Embryonic facial prominence (tissue), 1 donor: ENCODE data around the gene UBXN4.
"Not testable (repeated sequence)": the region's sequence is repeated elsewhere in the genome, so short reads cannot be mapped to it uniquely, and the experiment has no call there.

Experiments
- DNase-seq: peaks from one replicate; pipeline ENCODE4 v3.0.0-alpha.2; 2016; ENCODE audit errors: extremely low spot score

Gene UBXN4, protein sequence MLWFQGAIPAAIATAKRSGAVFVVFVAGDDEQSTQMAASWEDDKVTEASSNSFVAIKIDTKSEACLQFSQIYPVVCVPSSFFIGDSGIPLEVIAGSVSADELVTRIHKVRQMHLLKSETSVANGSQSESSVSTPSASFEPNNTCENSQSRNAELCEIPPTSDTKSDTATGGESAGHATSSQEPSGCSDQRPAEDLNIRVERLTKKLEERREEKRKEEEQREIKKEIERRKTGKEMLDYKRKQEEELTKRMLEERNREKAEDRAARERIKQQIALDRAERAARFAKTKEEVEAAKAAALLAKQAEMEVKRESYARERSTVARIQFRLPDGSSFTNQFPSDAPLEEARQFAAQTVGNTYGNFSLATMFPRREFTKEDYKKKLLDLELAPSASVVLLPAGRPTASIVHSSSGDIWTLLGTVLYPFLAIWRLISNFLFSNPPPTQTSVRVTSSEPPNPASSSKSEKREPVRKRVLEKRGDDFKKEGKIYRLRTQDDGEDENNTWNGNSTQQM

DNA sequence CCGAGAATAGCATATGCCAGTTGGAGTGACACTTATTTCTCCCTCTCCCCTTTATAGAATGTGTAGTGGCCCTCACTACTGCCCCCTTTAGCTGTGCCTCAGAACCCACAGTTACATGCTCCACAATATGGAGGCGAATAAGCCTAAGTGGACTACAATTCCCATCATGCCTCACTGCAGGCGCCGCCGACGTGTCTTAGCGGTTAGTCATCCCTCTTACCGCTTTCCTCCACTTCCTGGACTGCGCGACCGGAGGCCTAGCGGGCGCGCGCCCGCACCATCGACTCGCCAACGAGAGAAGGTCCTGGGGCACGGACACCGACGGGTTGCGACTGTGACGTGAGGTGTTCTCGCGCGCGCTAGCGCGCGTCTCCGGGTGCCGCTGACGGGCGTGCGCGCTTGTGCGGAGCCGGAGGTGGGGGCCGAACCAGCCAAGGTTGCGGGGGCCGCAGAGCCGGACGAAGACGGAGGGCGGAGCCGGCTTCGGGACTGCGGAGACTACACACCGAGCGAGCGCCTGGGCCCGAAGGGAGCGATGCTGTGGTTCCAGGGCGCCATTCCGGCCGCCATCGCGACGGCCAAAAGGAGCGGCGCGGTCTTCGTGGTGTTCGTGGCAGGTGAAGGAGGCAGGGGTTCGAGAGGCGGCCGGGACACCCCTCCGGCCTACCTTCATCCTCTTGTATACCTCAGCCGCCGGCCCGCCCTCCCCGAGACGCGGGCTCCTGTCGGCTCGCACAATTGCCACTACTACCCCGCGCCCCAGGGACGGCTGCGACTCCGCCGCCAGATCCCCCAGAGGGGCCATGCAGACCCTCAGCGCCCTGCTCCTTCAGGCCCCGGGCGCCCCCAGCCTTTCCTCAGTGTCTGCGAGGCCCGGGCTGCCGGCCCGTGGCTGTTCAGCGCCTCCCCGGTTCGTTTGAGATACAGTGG is at the start of gene UBXN4:
Gene UBXN4 (plus strand): TSS at position 461 of the 930 bp plus-strand sequence. CDS start 75 bp downstream, at position 536.
- DNase-seq: peak; percentile 97

DNA sequence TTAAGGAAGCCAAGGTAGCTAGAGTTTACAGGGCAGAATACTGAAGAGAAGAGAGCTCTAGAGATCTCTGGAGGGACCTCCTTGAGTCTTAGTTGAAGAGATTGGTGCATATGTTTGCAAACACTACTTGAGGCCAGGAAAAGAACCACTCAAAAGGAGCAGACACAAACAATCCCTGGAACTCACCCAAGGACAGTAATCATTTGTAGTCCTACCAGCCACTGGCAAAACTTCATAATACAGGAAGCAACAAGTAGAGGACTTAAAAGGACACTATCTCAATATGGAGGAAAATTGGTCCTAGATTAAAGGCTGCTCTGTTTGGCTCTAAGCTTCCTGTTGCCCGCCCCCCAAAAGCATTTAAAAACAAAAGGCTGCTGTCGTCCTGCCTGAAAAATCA is 46.9 kb upstream of the UBXN4 start:
- no peak for DNase-seq

DNA sequence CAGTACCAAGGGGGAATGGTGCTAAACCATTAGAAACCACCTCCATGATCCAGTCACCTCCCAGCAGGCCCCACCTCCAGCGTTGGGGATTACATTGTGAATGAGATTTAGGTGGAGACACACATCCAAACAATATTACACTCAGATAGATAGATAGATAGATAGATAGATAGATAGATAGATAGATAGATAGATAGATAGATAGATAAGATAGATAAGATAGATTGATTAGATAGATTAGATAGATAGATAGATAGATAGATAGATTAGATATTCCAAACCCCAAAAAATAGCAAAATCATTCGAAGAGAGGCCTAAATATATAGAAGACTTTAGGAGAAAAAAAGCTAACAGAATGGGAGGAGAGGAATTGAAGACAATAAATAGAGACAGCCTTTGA is 42.8 kb upstream of the UBXN4 start:
- no peak for DNase-seq

DNA sequence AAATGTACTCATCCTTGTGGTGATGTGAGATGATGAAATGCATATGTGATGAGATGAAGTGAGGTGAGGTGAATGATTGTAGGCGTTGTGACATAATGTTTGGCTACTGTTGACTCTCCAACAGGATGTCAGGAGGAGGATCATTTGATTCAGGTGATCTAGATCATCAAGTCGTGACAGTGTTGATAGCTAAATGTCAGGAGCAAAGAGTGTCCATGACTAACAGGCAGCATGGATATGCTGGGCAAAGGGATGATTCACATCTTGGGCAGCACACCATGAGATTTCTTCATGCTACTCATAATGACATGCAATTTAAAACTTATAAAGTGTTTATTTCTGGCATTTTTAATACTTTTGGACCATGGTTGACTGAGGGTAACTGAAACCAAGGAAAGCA is 40.2 kb upstream of the UBXN4 start:
- no peak for DNase-seq

DNA sequence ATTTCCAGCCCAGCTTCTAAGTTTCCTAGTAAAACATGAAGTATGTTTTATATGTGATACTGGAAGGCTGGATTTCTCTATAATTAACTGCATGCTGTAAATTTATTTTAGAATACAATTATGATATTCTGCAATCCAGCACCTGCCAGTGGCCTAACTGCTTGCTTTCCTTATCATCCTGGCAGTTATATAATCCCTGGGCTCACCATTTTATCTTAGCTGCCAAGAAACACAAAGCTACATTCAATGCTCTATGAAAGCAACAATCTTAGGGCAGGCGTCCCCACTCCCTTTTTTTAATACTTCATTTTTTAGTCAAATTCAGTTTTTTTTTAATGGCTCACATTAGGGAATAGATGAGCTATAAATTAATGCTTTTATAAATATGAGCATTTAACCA is 38.4 kb upstream of the UBXN4 start:
- DNase-seq: no peak

DNA sequence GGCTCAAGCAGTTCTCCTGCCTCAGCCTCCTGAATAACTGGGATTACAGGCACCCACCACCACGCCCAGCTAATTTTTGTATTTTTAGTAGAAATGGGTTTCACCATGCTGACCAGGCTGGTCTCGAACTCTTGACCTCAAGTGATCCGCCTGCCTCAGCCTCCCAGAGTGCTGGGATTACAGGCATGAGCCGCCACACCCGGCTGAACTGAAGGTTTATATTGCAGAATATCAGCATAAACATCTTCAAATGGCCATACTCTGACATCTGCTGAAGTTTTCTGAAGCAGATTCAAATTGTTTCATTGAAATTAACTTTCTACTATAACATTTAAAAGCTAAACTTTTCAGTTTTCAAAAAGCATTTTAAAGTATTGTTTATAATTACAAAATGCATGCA is 37.6 kb upstream of the UBXN4 start:
- DNase-seq: not testable (repeated sequence)

DNA sequence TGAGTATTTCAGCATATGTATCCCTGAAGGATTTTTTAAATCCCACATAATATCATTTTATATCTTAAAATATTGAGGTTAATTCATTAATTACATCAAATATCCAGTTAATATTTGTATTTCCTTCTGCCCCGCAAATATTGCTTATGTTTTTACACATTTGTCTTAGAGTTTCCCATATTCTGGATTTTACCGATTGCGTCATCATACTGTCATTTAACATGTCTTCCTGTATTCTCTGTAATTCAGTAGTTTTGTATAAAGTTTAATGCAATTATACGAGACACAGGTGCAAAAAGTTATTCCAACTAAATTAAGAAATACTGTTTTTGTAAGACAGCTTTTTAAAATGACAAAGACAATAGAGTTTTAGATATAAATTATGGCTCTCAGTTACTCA is 33.5 kb upstream of the UBXN4 start:
- no peak for DNase-seq

DNA sequence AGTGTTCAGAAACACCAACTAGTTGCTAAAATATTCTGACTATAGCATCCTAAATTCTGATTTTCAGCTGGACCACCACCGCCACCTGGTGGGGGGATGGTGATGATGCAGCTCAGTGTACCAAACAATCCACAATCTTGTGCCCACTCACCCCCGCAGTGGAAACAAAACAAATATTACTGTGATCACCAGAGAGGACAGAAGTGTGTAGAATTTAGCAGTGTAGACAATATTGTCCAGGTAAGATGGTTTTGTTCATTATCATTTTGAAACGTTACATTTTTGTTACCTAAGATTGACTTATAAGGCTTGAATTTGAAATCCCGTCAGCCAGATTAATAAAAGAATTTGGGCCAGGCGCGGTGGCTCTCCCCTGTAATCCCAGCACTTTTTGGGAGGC is 31.7 kb upstream of the UBXN4 start:
- no peak for DNase-seq

DNA sequence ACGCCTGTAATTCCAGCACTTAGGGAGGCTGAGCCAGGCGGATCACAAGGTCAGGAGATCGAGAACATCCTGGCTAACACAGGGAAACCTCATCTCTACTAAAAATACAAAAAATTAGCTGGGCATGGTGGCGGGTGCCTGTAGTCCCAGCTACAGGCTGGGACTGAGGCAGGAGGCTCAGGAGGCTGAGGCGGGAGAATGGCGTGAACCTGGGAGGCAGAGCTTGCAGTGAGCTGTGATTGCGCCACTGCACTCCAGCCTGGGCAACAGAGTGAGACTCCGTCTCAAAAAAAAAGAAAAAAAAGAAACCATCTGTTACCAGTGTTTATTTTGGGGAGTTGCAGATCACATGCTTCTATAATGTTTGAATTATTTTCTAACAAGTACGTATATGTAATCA is 26.6 kb upstream of the UBXN4 start:
- not testable (repeated sequence) for DNase-seq

DNA sequence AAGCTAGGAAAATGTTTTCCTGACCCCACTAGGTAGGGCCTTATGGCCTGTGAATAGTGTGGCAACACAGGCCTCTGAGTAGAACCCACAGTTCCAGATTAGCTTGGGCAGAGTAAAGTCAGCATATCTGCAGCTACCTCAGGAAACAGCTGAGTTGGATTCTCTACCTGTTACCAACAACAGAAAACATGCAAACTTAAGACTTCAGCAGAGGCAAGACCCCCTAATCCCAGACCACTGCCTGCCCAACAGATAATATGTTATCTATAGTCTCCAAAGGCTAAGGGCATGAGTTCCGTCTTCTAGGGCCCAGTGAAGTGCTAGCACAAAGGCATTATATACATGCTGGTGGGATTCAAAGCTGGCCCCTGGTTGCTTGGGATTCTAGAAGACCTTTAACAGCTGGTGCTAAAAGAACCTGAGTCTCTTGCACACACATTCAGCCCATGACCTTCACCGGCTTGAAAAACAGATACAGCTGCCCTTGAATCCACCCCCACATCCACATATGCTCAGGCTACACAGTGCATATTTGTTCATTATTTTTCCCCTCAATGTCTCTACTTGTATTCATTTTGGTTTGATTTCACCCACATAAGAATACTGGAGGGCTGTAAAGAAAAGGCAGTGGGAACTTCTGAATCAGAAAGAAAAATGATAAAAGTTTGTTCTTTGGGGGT is 13.5 kb upstream of the UBXN4 start:
- no peak for DNase-seq

DNA sequence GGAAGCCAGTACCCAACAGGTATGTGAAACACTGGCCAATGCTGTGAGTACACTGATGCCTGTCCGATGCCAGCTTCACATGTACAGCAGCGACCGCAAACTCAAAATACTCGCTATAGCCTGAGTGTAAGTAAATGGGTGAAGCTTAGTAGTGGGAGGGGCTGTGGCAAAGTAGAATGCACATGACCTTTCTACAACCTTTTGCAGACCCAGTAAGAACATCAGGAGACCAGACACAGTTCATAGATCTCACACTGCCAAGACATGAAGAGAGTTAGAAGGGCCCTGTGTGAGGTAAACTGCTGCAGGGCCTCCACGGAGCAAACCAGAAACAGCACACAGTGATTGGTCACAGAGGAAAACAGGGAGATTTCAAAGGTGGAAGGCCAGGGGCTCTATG is 9.1 kb upstream of the UBXN4 start:
- DNase-seq: no peak

DNA sequence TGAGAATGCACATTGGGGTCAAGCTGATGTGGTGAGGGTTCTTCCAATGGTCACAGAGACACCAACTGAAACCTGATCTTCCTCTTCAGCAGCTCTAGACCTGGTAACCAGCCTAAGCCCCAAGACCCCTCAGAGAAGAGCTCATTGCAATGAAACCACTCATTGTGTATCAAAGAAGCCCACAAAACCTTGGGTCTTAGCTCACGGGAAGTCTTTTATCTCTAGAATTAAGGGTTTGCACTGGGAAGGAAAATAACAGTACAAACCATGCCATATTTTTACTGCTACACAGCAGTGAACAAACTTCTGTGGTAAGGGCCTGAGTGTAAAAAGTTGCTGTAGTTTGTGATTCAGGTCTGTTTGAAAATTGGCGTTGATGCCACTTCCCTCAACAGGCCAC is 8.6 kb upstream of the UBXN4 start:
- no peak for DNase-seq

DNA sequence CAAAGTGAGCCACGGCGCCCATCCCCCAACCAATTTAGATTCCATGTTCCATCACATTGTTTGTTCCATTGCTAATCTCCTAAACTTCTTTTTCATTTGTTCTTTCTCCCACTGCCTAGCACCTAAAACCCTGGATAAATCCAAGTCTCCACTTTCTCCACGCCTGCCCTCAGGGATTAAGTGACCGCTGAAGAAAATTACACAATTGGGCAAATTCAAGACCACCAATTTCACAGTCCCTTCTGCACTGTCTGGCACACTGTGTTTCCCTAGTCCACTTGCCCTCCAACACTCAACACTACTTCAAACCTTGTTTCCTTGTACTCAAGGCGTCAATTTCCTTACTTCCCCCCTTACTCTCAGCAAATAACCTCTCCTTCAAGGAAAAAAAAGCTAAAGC is 5.1 kb upstream of the UBXN4 start:
- DNase-seq: no peak

DNA sequence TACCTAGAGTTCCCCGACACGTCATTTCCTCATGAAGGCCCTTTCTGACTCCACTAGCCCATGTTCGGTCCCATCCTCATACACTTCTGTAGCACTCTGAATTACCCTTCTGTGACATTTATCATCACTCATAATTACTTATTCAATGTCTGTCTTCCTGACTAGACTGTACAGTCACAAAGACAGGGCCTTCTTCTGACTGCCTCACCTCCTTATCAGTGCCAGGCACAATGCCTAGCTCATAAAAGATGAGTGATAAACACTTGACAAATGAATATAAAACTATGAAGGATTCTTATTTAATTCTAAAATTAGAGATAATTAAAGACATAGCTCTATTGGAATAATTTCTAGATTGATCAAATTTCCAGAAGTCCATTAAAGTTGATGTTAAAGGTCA is 1.4 kb upstream of the UBXN4 start:
- no peak for DNase-seq

DNA sequence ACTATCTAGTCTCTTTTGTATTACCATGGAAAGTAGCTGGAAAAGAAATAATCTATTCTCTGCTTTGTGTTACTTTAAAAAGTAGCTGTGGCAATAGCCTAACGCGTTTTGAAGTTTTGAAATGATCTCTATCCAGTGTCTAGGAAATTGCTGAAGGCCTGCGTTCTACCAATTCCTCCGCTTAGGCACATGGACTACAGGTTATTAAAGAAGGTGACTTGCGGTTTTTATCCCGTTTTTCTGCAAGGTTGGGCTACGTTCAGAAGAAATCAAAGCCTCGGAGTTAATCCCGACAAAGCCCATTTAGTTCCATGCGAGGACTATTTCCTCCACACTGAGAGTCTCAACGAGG is 636 bp upstream of the UBXN4 start:
- no peak for DNase-seq

DNA sequence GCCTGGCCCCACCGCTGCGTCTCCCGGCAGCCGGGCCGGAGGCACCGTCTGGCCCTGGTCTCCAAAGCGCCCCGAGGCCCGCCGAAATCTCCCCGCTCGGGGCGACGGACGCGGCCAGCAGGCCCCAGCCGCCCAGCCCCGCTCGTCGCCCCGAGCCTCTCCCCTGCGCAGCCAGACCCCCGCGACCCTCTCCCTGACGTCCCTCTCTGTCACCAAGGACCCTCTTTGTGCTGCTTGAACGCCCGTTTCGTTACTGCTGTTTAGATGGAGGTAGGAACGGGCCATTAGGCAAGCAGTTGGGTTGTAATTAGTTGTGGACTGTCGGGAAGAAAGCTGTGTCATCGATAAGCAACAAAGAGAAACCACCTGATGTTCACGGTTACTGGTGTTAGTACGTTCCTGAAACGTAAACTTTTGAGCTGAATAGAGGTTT is 686 bp downstream of the UBXN4 start:
- DNase-seq: peak; percentile 54

DNA sequence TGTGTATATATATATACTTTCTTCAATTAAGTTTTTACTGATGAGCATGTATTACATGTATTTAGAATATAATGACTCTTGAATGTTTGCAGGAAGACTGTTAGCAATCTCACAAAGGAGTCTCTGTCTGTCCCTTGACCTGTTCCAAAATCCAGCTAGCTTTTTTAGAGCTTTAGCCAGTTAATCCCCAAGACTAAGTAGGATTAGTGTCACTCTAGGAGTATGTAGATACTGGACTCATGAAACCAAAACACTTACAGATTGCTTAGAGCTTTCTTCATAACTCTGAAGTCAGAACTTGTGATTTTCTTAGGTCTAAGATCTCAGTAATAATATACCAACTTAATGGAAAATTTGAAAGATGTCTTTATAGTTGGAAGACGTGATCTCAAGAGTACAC is 2.2 kb downstream of the UBXN4 start:
- DNase-seq: no peak

DNA sequence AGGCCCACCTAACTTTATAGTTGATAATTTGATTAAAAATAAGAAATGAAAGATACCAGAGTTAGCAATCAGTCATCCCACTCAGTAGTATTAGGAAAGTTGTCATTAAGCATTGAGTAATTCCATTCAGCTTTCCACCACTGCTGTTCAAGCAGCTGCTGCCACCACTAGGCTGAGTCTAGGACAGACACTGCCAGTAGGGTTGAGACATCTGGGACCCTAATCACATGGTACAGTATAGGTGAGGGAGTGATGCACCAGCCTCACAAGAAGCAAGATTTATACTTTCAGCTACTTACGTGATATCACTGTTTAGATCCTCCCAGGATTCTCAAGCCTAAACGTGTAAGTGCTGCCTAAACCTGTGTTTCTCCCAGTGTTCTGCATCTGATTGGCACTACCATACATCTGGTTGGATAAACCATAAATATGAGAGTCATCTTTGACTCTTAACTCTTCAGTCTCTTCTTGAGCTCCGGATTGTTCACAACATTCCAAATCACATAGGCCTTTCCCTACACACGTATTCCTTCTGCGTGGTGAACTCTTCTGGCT is 3.2 kb downstream of the UBXN4 start:
- DNase-seq: no peak

DNA sequence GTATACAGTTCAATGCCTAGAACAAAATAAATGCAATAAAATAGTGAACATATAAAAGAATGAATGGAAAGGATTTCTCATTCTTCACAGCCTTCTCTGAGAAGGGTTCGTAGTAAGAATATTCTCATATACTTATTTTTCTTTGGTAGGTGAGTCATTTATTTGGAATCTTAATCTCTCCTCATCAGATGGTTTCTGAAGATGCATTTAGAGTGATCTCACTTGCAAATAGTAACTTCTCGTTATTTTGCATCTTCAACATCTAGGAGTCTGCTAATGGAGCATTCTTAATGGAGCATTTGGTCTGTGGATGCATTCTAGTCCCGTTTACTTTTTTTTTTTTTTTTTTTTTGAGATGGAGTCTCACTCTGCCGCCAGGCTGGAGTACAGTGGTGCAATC is 3.9 kb downstream of the UBXN4 start:
- DNase-seq: no peak

DNA sequence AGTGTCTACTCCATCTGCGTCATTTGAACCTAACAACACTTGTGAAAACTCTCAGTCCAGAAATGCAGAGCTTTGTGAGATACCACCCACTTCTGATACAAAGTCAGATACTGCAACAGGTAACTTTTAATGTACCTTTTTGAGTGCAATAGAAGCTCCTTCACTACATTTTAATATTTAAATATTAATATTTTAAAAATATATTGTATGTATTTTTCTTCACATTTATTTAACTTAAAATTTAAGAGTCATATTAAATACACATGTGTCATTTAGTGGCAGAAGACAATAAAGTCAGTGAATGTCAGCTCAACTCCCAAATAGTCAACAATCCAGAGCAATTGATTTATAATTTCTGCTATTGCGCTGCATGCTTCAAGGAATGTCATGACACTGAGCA is 13.9 kb downstream of the UBXN4 start:
- DNase-seq: no peak

DNA sequence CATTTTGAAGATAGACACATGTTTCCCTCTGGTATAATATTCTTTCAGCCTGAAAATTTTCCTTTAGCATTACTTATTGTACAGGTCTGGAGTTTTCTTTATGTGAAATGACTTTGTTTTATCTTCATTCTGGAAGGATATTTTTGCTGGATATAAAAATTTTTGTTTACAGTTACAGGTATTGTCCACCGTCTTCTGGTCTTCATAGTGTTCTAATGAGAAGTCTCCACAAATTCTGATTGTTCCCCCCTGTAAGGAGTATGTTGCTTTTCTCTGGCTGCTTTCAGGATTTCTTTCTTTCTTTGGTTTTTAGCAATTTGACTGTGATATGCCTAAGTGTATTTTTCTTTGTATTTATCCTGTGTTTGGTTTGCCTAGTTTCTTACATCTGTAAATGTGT is 15.0 kb downstream of the UBXN4 start:
- DNase-seq: no peak

DNA sequence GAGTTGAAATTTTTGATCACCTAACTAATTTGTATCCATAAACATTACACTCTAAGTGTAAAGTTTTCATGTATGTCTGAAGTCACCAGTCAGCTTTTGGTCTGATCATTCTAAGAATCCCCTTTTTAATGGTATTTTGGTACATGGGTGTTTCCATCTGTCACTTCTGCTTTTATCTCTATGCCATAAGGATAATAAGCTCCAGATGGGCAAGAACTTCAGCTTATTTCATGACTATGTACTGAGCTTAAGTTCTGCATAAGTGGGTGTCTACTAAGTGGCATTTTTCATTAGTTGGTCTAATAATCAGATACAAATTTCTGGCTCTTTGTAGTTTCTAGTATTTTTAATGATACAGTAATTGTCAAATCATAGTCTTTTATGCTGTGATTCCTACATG is 20.4 kb downstream of the UBXN4 start:
- DNase-seq: no peak
